IMR-90 (cell line): ENCODE data around the gene KRTAP10-3. TPM values are rescaled to one million over a fixed set of nuclear protein-coding genes. Genes with fewer than 3 reads are reported as not detected.
A peak's percentile ranks its signal among the peaks of the same experiment; 100 is the strongest.

Experiments
- ATAC-seq: fragments of 200-7000 bp; cut with Tn5 transposase; 2 replicates; pipeline ENCODE4 v1.9.1; 2020; ENCODE audit warnings: low read depth, mild to moderate bottlenecking, moderate library complexity
- BruUV-seq: library from RNA; stranded (reverse); fragments of 400-500 nt; replicated peaks from 2 replicates; lab custom pipeline; 2021; lab: Mats Ljungman, UMichigan
- CTCF ChIA-PET: fragments of 300-600 bp; formaldehyde crosslinking; extraction: SDS; loops from one replicate; lab custom pipeline; 2021; ENCODE audit warnings: antibody characterized with exemption; lab: Yijun Ruan, JAX
- POLR2A ChIA-PET: fragments of 300-600 bp; sonication (Branson Sonifier 250); formaldehyde crosslinking; loops from one replicate; lab custom pipeline; 2022; ENCODE audit warnings: antibody characterized with exemption; ENCODE audit not compliant: unreplicated experiment; lab: Charles Lee
- DNase-seq: peaks from one replicate; pipeline ENCODE4 v3.0.0; 2013
- H2AFZ ChIP-seq: replicated peaks from 2 replicates; pipeline ENCODE3; 2013; ENCODE audit warnings: low read length, mild to moderate bottlenecking; ENCODE audit not compliant: poor library complexity
- H2AK5ac ChIP-seq: 2 replicates; pipeline ENCODE4 v1.6.1; 2013; ENCODE audit warnings: low read depth, low read length, inconsistent platforms
- H2AK9ac ChIP-seq: replicated peaks from 2 replicates; pipeline ENCODE3; 2013; ENCODE audit warnings: mild to moderate bottlenecking, low read depth, low read length, moderate library complexity; ENCODE audit not compliant: poor library complexity
- H2BK120ac ChIP-seq: 2 replicates; pipeline ENCODE4 v1.6.1; 2013; ENCODE audit warnings: low read depth, low read length, inconsistent platforms
- H2BK15ac ChIP-seq: 3 replicates; pipeline ENCODE4 v1.6.1; 2013; ENCODE audit warnings: low read depth, low read length, inconsistent platforms
- H2BK20ac ChIP-seq: 2 replicates; pipeline ENCODE4 v1.6.1; 2013; ENCODE audit warnings: low read depth, mild to moderate bottlenecking, inconsistent platforms, low read length, moderate library complexity
- H2BK5ac ChIP-seq: 2 replicates; pipeline ENCODE4 v1.6.1; 2013; ENCODE audit warnings: mild to moderate bottlenecking, low read depth, low read length, inconsistent platforms; ENCODE audit not compliant: poor library complexity, severe bottlenecking
- H3K14ac ChIP-seq: replicated peaks from 2 replicates; pipeline ENCODE4 v1.6.1; 2013; ENCODE audit warnings: low read depth, low read length, inconsistent platforms
- H3K18ac ChIP-seq: 2 replicates; pipeline ENCODE4 v1.6.1; 2013; ENCODE audit warnings: low read depth, low read length, control low read depth
- H3K23ac ChIP-seq: 2 replicates; pipeline ENCODE4 v1.6.1; 2013; ENCODE audit warnings: low read depth, low read length, inconsistent platforms
- H3K27ac ChIP-seq: 2 replicates; pipeline ENCODE4 v1.5.1; 2013; ENCODE audit warnings: mild to moderate bottlenecking, control low read depth, low read length; ENCODE audit not compliant: insufficient read depth
- H3K27me3 ChIP-seq: 2 replicates; pipeline ENCODE4 v1.6.1; 2013; ENCODE audit warnings: low read length; ENCODE audit not compliant: control insufficient read depth, insufficient read depth
- H3K36me3 ChIP-seq: 2 replicates; pipeline ENCODE4 v1.6.1; 2013; ENCODE audit warnings: low read length, mixed read lengths; ENCODE audit not compliant: control insufficient read depth, insufficient read depth
- H3K4ac ChIP-seq: 2 replicates; pipeline ENCODE4 v1.6.1; 2013; ENCODE audit warnings: low read depth, low read length, inconsistent platforms
- H3K4me1 ChIP-seq: 2 replicates; pipeline ENCODE4 v1.6.1; 2013; ENCODE audit warnings: low read length, mixed read lengths; ENCODE audit not compliant: control insufficient read depth, insufficient read depth
- H3K4me2 ChIP-seq: 2 replicates; pipeline ENCODE4 v1.6.1; 2013; ENCODE audit warnings: low read depth, mild to moderate bottlenecking, control low read depth, low read length, moderate library complexity
- H3K4me3 ChIP-seq: 2 replicates; pipeline ENCODE4 v1.5.1; 2013; ENCODE audit warnings: low read depth, mild to moderate bottlenecking, control low read depth, low read length, moderate library complexity; ENCODE audit not compliant: insufficient read depth
- H3K56ac ChIP-seq: 2 replicates; pipeline ENCODE4 v1.6.1; 2013; ENCODE audit warnings: low read length, inconsistent platforms; ENCODE audit not compliant: insufficient read depth; ENCODE audit errors: extremely low read depth
- H3K79me1 ChIP-seq, 2 experiments: 2 replicates each; pipeline ENCODE4 v1.6.1; 2013; ENCODE audit warnings: low read length in 2 of 2, inconsistent platforms in 1 of 2, low read depth in 1 of 2
- H3K9ac ChIP-seq: 2 replicates; pipeline ENCODE4 v1.6.1; 2013; ENCODE audit warnings: low read depth, low read length, control low read depth
- H3K9me1 ChIP-seq: 2 replicates; pipeline ENCODE4 v1.6.1; 2013; ENCODE audit warnings: low read length, inconsistent platforms; ENCODE audit not compliant: insufficient read depth
- H3K9me3 ChIP-seq: 2 replicates; pipeline ENCODE4 v1.6.1; 2013; ENCODE audit warnings: low read length; ENCODE audit not compliant: control insufficient read depth, insufficient read depth
- H4K20me1 ChIP-seq: 2 replicates; pipeline ENCODE4 v1.6.1; 2013; ENCODE audit warnings: low read length, inconsistent platforms; ENCODE audit not compliant: insufficient read depth
- H4K5ac ChIP-seq: 2 replicates; pipeline ENCODE4 v1.6.1; 2013; ENCODE audit warnings: mild to moderate bottlenecking, low read depth, low read length, control low read depth
- H4K8ac ChIP-seq, 2 experiments: 2 replicates each; pipeline ENCODE4 v1.6.1; 2013; ENCODE audit warnings: low read depth in 2 of 2, low read length in 2 of 2, control low read depth in 1 of 2, inconsistent platforms in 1 of 2
- H4K91ac ChIP-seq: 2 replicates; pipeline ENCODE4 v1.6.1; 2013; ENCODE audit warnings: low read depth, low read length, inconsistent platforms; ENCODE audit not compliant: insufficient read depth
- CHD1 ChIP-seq: IDR thresholded peaks from 2 replicates; pipeline ENCODE4 v1.6.1; 2012; ENCODE audit warnings: low read depth, low read length, improper control_type of control experiment
- ELK1 ChIP-seq: fragments of 150-350 bp; IDR thresholded peaks from 2 replicates; pipeline ENCODE4 v1.6.1; 2016; ENCODE audit warnings: low read depth, mild to moderate bottlenecking, low read length, moderate library complexity, borderline replicate concordance
- FOS ChIP-seq: fragments of 150-350 bp; IDR thresholded peaks from 2 replicates; pipeline ENCODE4 v1.6.1; 2016; ENCODE audit warnings: low read depth, low read length
- MAZ ChIP-seq: IDR thresholded peaks from 2 replicates; pipeline ENCODE4 v1.6.1; 2012; ENCODE audit warnings: low read depth, mild to moderate bottlenecking, low read length, improper control_type of control experiment, moderate library complexity, borderline replicate concordance
- MXI1 ChIP-seq: IDR thresholded peaks from 2 replicates; pipeline ENCODE4 v1.6.1; 2012; ENCODE audit warnings: low read depth, mild to moderate bottlenecking, low read length, moderate library complexity, borderline replicate concordance
- NFE2L2 ChIP-seq: fragments of 150-350 bp; IDR thresholded peaks from 2 replicates; pipeline ENCODE4 v1.6.1; 2016; ENCODE audit warnings: low read depth, mild to moderate bottlenecking, low read length
- RCOR1 ChIP-seq: IDR thresholded peaks from 2 replicates; pipeline ENCODE4 v1.6.1; 2012; ENCODE audit warnings: mild to moderate bottlenecking, low read length, improper control_type of control experiment; ENCODE audit not compliant: insufficient replicate concordance
- SMC3 ChIP-seq: fragments of 150-350 bp; IDR thresholded peaks from 2 replicates; pipeline ENCODE4 v1.6.1; 2016; ENCODE audit warnings: low read depth, mild to moderate bottlenecking, antibody characterized with exemption, low read length, moderate library complexity
- WGBS, 2 experiments: methylation state at CpG; one replicate each; pipeline versions ENCODE4 v1.1.5 to v1.1.7; 2013; ENCODE audit warnings: missing lambda C conversion rate in 2 of 2; ENCODE audit not compliant: insufficient read length in 1 of 2; ENCODE audit errors: extremely low coverage in 2 of 2; 5-methylcytosine and 5-hydroxymethylcytosine counted together
- dilution Hi-C: fragments of 300-500 bp; cut with HindIII; formaldehyde crosslinking; loops from one replicate; pipeline ENCODE4 v1.14.3; 2018; ENCODE audit warnings: low sequenced_read_pairs; ENCODE audit not compliant: unreplicated experiment
- in situ Hi-C: fragments of 300-500 bp; cut with MboI; formaldehyde crosslinking; loops from 3 replicates; pipeline ENCODE4 v1.14.3; 2019; ENCODE audit warnings: low sequenced_read_pairs, inconsistent platforms, mixed read lengths
- intact Hi-C: fragments of 100-400 bp; cut with micrococcal nuclease; formaldehyde crosslinking; loops from 2 replicates; pipeline ENCODE4 v1.10.0; 2022
- polyA plus RNA-seq, 3 experiments: library from polyadenylated mRNA; depleted of rRNA; stranded (reverse); fragments of >200 nt; gene quantifications; 2 replicates each; pipeline ENCODE4 v1.2.3, GENCODE V29; 2012; ENCODE audit warnings: low replicate concordance in 1 of 3
- total RNA-seq: library from RNA; depleted of rRNA; stranded (reverse); fragments of >200 nt; gene quantifications from 2 replicates; pipeline ENCODE4 v1.2.3, GENCODE V29; 2012; rRNA removed
- TF ChIP-seq, protein P1 (sequence below): fragments of 150-350 bp; IDR thresholded peaks from 2 replicates; pipeline ENCODE4 v1.6.1; 2017; ENCODE audit warnings: mild to moderate bottlenecking, antibody characterized with exemption, low read length, low read depth

The KRTAP10-3 gene
- total and polyA plus RNA-seq, 2 of the 4 experiments (the other 2 are of a cell fraction): not detected

DNA sequence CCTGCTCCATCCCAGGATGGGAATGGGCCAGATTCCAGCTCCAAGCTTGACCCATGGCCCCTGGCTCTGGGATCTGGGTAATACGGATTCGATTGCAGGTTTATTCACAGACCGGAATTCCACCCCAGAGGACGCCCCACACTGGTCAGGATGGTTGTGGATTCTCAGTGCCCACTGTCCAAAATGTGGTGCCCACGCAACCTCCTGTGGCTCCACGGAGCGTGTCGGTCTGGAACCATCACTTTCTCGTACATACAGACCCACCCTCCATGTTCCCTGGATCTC, 50.2 kb downstream of the KRTAP10-3 start:
- Histone ChIP-seq H3K18ac (no peak overlapping the region), H4K5ac (no peak overlapping the region), H3K9ac (no peak overlapping the region), H2BK5ac (no peak overlapping the region), H3K23ac (no peak overlapping the region), H2BK120ac (no peak overlapping the region), H2AFZ (peak overlapping the region; percentile 51), H3K14ac (no peak overlapping the region), H3K27me3 (peaks cover 23% of the 10 kb centered on the region), H3K4ac (no peak overlapping the region), H2BK20ac (no peak overlapping the region), H3K9me1 (no peaks in the 10 kb centered on the region), H3K9me3 (no peaks in the 10 kb centered on the region), H4K20me1 (no peaks in the 10 kb centered on the region), H3K56ac (no peak overlapping the region), H3K27ac (no peak overlapping the region), H4K8ac (no peak overlapping the region), H3K4me3 (no peak overlapping the region), H3K79me1 (no peaks in the 10 kb centered on the region), H4K91ac (no peak overlapping the region), H2AK9ac (no peak overlapping the region), H3K36me3 (no peaks in the 10 kb centered on the region), H3K4me2 (no peak overlapping the region), H2BK15ac (no peak overlapping the region), H2AK5ac (no peak overlapping the region), H3K4me1 (no peaks in the 10 kb centered on the region)
- ATAC-seq: no peak
- WGBS, 2 experiments: 85% methylated on average over 3 of the region's 9 CpGs; no CpG with 5 or more reads in 1 of the 2 experiments
- POLR2A ChIA-PET: no interaction called here
- no peak for TF ChIP-seq MAZ
- no peak for TF ChIP-seq RCOR1
- TF ChIP-seq MXI1: no peak
- no peak for TF ChIP-seq ELK1
- no peak for TF ChIP-seq FOS
- TF ChIP-seq CHD1: no peak
- TF ChIP-seq NFE2L2: no peak
- TF ChIP-seq, protein P1, sequence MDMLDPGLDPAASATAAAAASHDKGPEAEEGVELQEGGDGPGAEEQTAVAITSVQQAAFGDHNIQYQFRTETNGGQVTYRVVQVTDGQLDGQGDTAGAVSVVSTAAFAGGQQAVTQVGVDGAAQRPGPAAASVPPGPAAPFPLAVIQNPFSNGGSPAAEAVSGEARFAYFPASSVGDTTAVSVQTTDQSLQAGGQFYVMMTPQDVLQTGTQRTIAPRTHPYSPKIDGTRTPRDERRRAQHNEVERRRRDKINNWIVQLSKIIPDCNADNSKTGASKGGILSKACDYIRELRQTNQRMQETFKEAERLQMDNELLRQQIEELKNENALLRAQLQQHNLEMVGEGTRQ: no peak
- no peak for TF ChIP-seq SMC3
- dilution Hi-C loops (no loop called here), intact Hi-C loops (no loop called here), in situ Hi-C loops (loop anchor here (25.0 kb wide), 1 partner anchor 429 kb away; the partner anchor contains the start of gene SLX9)
- no peak for DNase-seq
- CTCF ChIA-PET: no interaction called here
- no TSS peak for BruUV-seq

Other genes starting within 250 kb of the KRTAP10-3 start
- gene CFAP410, start 219.4 kb downstream of the KRTAP10-3 start, total RNA-seq: 3.3 and 3.8 TPM in 2 replicates
- gene CFAP410, start 219.4 kb downstream of the KRTAP10-3 start, polyA plus RNA-seq (2012; rRNA removed): 10.3 and 12.4 TPM in 2 replicates
- gene TRPM2, start 205.2 kb downstream of the KRTAP10-3 start, total RNA-seq: not detected in 2 replicates
- not detected in 2 replicates for gene TRPM2, start 205.2 kb downstream of the KRTAP10-3 start, polyA plus RNA-seq (2012; rRNA removed)
- under 0.01 TPM in 2 replicates for gene LRRC3, start 103.3 kb downstream of the KRTAP10-3 start, total RNA-seq
- gene LRRC3, start 103.3 kb downstream of the KRTAP10-3 start, polyA plus RNA-seq (2012; rRNA removed): 0.38 and 0.53 TPM in 2 replicates
- not detected in 2 replicates for gene KRTAP10-1, start 18.6 kb downstream of the KRTAP10-3 start, total RNA-seq
- gene KRTAP10-1, start 18.6 kb downstream of the KRTAP10-3 start, polyA plus RNA-seq (2012; rRNA removed): not detected in 2 replicates
- gene KRTAP10-2, start 7.3 kb downstream of the KRTAP10-3 start, total RNA-seq: not detected in 2 replicates
- gene KRTAP10-2, start 7.3 kb downstream of the KRTAP10-3 start, polyA plus RNA-seq (2012; rRNA removed): not detected in 2 replicates
- gene KRTAP10-4, start 14.9 kb upstream of the KRTAP10-3 start, total RNA-seq: not detected in 2 replicates
- not detected in 2 replicates for gene KRTAP10-4, start 14.9 kb upstream of the KRTAP10-3 start, polyA plus RNA-seq (2012; rRNA removed)
- gene KRTAP10-5, start 21.8 kb upstream of the KRTAP10-3 start, total RNA-seq: not detected in 2 replicates
- gene KRTAP10-5, start 21.8 kb upstream of the KRTAP10-3 start, polyA plus RNA-seq (2012; rRNA removed): not detected in 2 replicates
- not detected in 2 replicates for gene KRTAP10-6, start 33.7 kb upstream of the KRTAP10-3 start, total RNA-seq
- gene KRTAP10-6, start 33.7 kb upstream of the KRTAP10-3 start, polyA plus RNA-seq (2012; rRNA removed): not detected in 2 replicates
- not detected in 2 replicates for gene KRTAP10-7, start 41.8 kb upstream of the KRTAP10-3 start, total RNA-seq
- not detected in 2 replicates for gene KRTAP10-7, start 41.8 kb upstream of the KRTAP10-3 start, polyA plus RNA-seq (2012; rRNA removed)
- gene KRTAP10-8, start 53.3 kb upstream of the KRTAP10-3 start, total RNA-seq: not detected in 2 replicates
- gene KRTAP10-8, start 53.3 kb upstream of the KRTAP10-3 start, polyA plus RNA-seq (2012; rRNA removed): not detected in 2 replicates
- gene KRTAP10-9, start 68.3 kb upstream of the KRTAP10-3 start, total RNA-seq: not detected in 2 replicates
- not detected in 2 replicates for gene KRTAP10-9, start 68.3 kb upstream of the KRTAP10-3 start, polyA plus RNA-seq (2012; rRNA removed)
- not detected in 2 replicates for gene KRTAP10-10, start 78.6 kb upstream of the KRTAP10-3 start, total RNA-seq
- gene KRTAP10-10, start 78.6 kb upstream of the KRTAP10-3 start, polyA plus RNA-seq (2012; rRNA removed): not detected in 2 replicates
- gene KRTAP10-11, start 87.6 kb upstream of the KRTAP10-3 start, total RNA-seq: not detected in 2 replicates
- gene KRTAP10-11, start 87.6 kb upstream of the KRTAP10-3 start, polyA plus RNA-seq (2012; rRNA removed): not detected in 2 replicates
- not detected in 2 replicates for gene KRTAP12-4, start 95.9 kb upstream of the KRTAP10-3 start, total RNA-seq
- gene KRTAP12-4, start 95.9 kb upstream of the KRTAP10-3 start, polyA plus RNA-seq (2012; rRNA removed): not detected in 2 replicates
- not detected in 2 replicates for gene KRTAP12-3, start 99.1 kb upstream of the KRTAP10-3 start, total RNA-seq
- not detected in 2 replicates for gene KRTAP12-3, start 99.1 kb upstream of the KRTAP10-3 start, polyA plus RNA-seq (2012; rRNA removed)
- gene KRTAP12-2, start 108.1 kb upstream of the KRTAP10-3 start, total RNA-seq: not detected in 2 replicates
- gene KRTAP12-2, start 108.1 kb upstream of the KRTAP10-3 start, polyA plus RNA-seq (2012; rRNA removed): not detected in 2 replicates
- not detected in 2 replicates for gene KRTAP12-1, start 123.4 kb upstream of the KRTAP10-3 start, total RNA-seq
- gene KRTAP12-1, start 123.4 kb upstream of the KRTAP10-3 start, polyA plus RNA-seq (2012; rRNA removed): not detected in 2 replicates
- gene KRTAP10-12, start 138.4 kb upstream of the KRTAP10-3 start, total RNA-seq: not detected in 2 replicates
- gene KRTAP10-12, start 138.4 kb upstream of the KRTAP10-3 start, polyA plus RNA-seq (2012; rRNA removed): not detected in 2 replicates
- not detected in 2 replicates for gene TSPEAR, start 152.8 kb upstream of the KRTAP10-3 start, total RNA-seq
- not detected in 2 replicates for gene TSPEAR, start 152.8 kb upstream of the KRTAP10-3 start, polyA plus RNA-seq (2012; rRNA removed)
- 65.4 and 75.8 TPM in 2 replicates for gene UBE2G2, start 243.0 kb upstream of the KRTAP10-3 start, total RNA-seq
- gene UBE2G2, start 243.0 kb upstream of the KRTAP10-3 start, polyA plus RNA-seq (2012; rRNA removed): 81.9 and 91.7 TPM in 2 replicates